Activated naive CD4-positive, alpha-beta T cell treated with anti-CD3 and anti-CD28 coated beads, Interleukin-2, amount 10 ng/mL, durations not matched to agents 7 days and 5 days (primary cell): Measurements from ENCODE around the gene CYSLTR2.
A peak's percentile ranks its signal among the peaks of the same experiment; 100 is the strongest.

Experiments used
- CTCF ChIA-PET: fragments of 350-600 bp; sonication (Branson Sonifier 250); formaldehyde crosslinking; loops from one replicate; lab custom pipeline; 2021; ENCODE audit warnings: antibody characterized with exemption; lab: Charles Lee
- DNase-seq: peaks from one replicate; pipeline ENCODE4 v3.0.0-alpha.2; 2020
- H3K27ac Mint-ChIP-seq: one replicate; pipeline ENCODE4 v1.8.0; 2021; ENCODE audit warnings: mild to moderate bottlenecking, moderate library complexity, mixed read lengths
- H3K27me3 Mint-ChIP-seq: one replicate; pipeline ENCODE4 v1.8.0; 2021; ENCODE audit warnings: mild to moderate bottlenecking, mixed read lengths
- H3K36me3 Mint-ChIP-seq: one replicate; pipeline ENCODE4 v1.8.0; 2021; ENCODE audit warnings: mixed read lengths
- H3K4me1 Mint-ChIP-seq: one replicate; pipeline ENCODE4 v1.8.0; 2021; ENCODE audit warnings: mixed read lengths
- H3K4me3 Mint-ChIP-seq: one replicate; pipeline ENCODE4 v1.8.0; 2021; ENCODE audit warnings: mild to moderate bottlenecking, moderate library complexity, mixed read lengths
- H3K9me3 Mint-ChIP-seq: one replicate; pipeline ENCODE4 v1.8.0; 2021; ENCODE audit warnings: mixed read lengths

The CYSLTR2 gene, protein sequence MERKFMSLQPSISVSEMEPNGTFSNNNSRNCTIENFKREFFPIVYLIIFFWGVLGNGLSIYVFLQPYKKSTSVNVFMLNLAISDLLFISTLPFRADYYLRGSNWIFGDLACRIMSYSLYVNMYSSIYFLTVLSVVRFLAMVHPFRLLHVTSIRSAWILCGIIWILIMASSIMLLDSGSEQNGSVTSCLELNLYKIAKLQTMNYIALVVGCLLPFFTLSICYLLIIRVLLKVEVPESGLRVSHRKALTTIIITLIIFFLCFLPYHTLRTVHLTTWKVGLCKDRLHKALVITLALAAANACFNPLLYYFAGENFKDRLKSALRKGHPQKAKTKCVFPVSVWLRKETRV

DNA sequence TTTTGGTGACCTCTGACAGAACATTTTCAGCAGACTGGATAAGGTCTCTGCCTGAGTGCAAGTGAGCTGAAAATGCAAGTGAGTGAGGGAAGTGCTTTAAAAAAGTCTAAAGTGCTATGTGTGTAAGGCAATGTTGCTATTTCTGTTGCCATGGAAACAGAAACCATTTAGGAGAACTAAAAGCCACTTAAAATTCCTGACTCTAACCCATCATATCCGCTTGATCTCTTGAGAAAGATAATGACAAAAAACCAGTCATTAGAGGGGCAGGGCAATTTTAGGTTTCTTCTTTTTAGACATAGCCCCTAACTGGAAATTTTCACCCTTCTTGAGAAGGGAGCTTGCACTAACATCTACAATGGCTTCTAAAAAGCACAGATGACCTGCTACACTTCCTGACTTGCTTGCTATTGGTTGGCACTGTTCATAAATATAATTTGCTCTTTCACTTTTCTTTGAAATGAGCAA, at the start of gene CYSLTR2:
Gene CYSLTR2 (plus strand): TSS at position 458 of the 468 bp plus-strand sequence. CDS start 52,889 bp downstream, outside the sequence.
- Mint-ChIP-seq H3K4me1 (peaks cover 39% of the 10 kb centered on the region), H3K27me3 (no peaks in the 10 kb centered on the region), H3K9me3 (no peaks in the 10 kb centered on the region), H3K27ac (peak within 1 kb of the TSS; percentile 89), H3K36me3 (no peaks in the 10 kb centered on the region), H3K4me3 (peak within 1 kb of the TSS; percentile 75)
- CTCF ChIA-PET = no interaction called here
- peak; percentile 43 for DNase-seq

DNA sequence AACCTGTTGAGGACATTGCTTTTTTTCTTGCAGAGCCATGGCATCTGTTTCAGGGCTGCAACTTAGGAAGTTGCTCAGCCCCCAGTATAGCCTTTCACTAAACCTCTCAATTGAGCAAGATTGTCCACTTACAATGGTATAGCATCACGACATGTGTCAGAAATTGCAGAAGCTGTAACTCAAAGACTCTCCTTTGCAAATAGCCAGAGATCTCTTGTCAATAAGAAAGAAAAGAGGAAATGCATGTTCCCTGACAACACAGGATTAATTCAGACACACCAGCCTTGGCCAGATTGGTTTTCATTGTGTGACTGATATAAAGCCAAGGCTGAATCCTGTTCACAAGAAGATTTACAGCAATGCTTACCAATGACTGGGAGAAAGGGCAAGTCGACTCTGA, 38.7 kb upstream of the CYSLTR2 start:
- no peak overlapping the region for H3K4me3 Mint-ChIP-seq

DNA sequence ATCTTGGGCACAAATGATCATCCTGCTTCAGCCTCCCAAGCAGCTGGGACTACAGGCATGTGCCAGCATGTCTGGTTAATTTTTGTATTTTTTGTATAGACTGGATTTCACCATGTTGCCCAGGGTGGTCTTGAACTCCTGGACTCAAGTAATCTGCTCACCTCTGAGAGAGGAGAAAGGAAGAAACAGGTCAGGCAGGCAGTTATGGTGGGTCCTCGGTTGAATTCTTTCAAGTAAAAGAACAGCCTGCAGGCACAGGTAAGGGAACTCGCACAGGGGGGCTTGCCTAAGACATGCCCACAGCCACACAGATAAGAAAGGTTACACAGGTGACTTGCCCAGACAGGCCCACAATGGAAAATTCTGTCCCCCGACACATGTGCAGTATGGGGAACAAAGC, 34.8 kb upstream of the CYSLTR2 start:
- DNase-seq = no peak
- H3K4me1 Mint-ChIP-seq = no peaks in the 10 kb centered on the region
- no peaks in the 10 kb centered on the region for H3K27me3 Mint-ChIP-seq
- H3K9me3 Mint-ChIP-seq = peaks cover 26% of the 10 kb centered on the region
- peaks cover 4% of the 10 kb centered on the region for H3K36me3 Mint-ChIP-seq
- CTCF ChIA-PET = no interaction called here
- no peak overlapping the region for H3K27ac Mint-ChIP-seq
- H3K4me3 Mint-ChIP-seq = no peak overlapping the region

More for the DNA sequence above, 38.7 kb upstream of the CYSLTR2 start:
- Mint-ChIP-seq H3K27me3 (peaks cover 5% of the 10 kb centered on the region), H3K27ac (no peak overlapping the region), H3K4me1 (no peaks in the 10 kb centered on the region), H3K9me3 (peaks cover 8% of the 10 kb centered on the region), H3K36me3 (no peaks in the 10 kb centered on the region)
- no peak for DNase-seq
- CTCF ChIA-PET = no interaction called here

DNA sequence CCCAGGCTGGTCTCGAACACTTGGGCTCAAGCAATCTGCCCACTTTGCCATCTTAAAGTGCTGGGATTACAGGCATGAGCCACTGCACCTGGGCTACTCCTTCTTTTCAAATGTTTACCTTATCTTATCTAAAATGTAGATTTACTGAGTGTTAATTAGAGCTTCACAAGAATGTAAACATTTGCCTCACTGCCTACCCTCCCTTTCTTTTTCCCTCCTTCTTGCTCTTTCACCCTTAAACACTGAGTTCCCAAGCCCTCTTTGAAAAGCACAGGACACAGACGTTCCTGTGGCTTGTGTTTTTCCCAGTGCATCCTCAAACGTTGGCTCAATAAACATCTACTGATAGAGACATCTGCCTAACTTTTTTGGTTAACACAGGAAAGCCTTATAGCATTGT, 32.7 kb upstream of the CYSLTR2 start:
- H3K4me3 Mint-ChIP-seq = no peak overlapping the region
- DNase-seq = no peak
- peaks cover 4% of the 10 kb centered on the region for H3K36me3 Mint-ChIP-seq
- H3K27me3 Mint-ChIP-seq = no peaks in the 10 kb centered on the region
- H3K4me1 Mint-ChIP-seq = no peaks in the 10 kb centered on the region
- no peak overlapping the region for H3K27ac Mint-ChIP-seq
- CTCF ChIA-PET = no interaction called here
- H3K9me3 Mint-ChIP-seq = peaks cover 25% of the 10 kb centered on the region

DNA sequence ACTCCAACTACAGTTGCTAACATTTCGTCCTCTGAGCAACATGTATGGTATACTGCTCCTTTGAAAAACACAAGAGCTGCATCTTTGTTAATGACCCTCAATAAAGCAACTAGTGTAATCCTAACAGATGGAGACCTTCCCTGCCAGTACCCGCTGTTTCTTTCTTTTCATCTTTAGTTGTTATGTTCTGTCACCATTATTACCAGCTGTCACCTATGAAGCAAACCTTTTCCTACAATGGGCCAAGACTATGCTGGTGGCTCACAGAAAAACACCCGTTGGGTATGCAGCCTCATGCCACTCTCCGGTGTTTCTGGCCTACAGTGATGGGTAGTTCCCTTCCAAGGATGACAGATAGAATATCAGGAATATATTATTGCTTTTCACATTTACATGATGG, 29.7 kb upstream of the CYSLTR2 start:
- DNase-seq = no peak
- Mint-ChIP-seq H3K4me3 (no peak overlapping the region), H3K4me1 (no peaks in the 10 kb centered on the region), H3K36me3 (peaks cover 4% of the 10 kb centered on the region), H3K27me3 (no peaks in the 10 kb centered on the region), H3K27ac (no peak overlapping the region), H3K9me3 (peaks cover 23% of the 10 kb centered on the region)
- CTCF ChIA-PET = no interaction called here

DNA sequence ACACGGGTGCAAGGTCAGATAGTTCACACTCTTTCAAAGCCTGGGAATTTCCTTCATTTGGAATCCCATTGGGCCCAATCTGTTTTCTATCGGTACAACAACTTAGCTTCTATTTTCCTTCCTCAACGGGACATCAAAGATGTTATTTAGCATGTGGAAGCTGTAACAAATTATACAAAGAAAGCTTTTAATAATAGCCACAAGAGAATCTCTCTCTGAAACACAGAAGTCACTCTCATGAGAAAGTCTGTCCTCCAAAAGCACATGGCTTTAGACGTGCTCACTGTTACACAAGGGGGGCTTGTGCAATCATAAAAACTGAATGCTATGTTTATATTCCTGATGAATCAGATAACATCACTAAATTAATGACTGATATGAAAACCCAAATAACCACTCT, 28.9 kb upstream of the CYSLTR2 start:
- no peaks in the 10 kb centered on the region for H3K4me1 Mint-ChIP-seq
- no peak overlapping the region for H3K4me3 Mint-ChIP-seq
- H3K27ac Mint-ChIP-seq = no peak overlapping the region
- CTCF ChIA-PET = no interaction called here
- peaks cover 4% of the 10 kb centered on the region for H3K36me3 Mint-ChIP-seq
- peaks cover 20% of the 10 kb centered on the region for H3K9me3 Mint-ChIP-seq
- H3K27me3 Mint-ChIP-seq = no peaks in the 10 kb centered on the region
- no peak for DNase-seq

DNA sequence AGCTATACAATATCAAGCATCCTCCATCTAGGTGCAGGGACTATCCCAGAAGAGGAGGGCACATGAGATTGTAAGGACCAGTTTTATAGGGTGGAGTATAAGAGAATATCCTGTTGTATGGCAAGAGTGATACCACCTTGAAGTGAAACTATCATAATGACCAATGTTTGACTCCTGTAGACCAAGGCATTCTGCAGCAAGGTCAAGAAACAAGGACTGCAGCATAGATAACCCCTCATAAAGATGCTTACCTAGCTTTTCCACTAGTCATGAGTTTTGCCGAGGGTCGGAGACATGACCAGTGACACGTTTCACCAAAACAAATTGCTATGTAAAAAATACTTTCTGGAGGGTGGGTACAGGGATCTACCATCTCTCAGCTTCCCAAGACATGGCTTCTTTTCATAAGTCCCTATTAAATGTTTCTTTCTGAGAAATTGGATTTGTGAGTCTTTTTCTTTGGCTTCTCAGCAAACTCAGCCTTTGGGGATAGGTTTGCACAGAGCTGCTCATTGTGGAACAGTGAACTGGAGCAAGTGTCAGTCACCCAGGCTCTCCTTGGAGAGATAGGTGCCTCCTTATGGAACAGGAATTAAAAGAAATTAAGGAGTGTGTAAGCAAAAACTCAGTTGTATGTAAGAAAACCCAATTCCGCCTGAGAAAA, 28.2 kb upstream of the CYSLTR2 start:
- Mint-ChIP-seq H3K27ac (no peak overlapping the region), H3K4me1 (no peaks in the 10 kb centered on the region), H3K27me3 (no peaks in the 10 kb centered on the region), H3K36me3 (peaks cover 4% of the 10 kb centered on the region), H3K4me3 (no peak overlapping the region), H3K9me3 (peaks cover 13% of the 10 kb centered on the region)
- DNase-seq = no peak
- CTCF ChIA-PET = no interaction called here

DNA sequence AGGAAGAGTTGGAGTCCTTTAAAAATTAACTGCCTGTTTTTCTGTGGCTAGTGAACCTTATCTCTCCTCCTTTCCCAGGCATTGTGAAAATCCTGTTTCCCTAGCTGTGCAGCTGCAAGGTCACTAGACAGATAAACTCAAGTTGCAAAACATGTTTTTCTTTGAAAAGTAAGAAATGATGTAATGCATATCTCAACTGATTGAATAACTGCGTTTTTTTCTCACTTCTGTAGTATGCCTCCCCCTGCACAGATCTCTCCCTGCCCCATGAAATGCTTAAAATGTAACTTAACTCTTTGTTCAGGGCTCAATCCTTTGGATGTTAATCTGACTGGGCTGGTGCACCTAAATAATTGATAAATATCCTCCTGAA, 27.7 kb upstream of the CYSLTR2 start:
- CTCF ChIA-PET = no interaction called here
- no peaks in the 10 kb centered on the region for H3K27me3 Mint-ChIP-seq
- no peak overlapping the region for H3K4me3 Mint-ChIP-seq
- peaks cover 4% of the 10 kb centered on the region for H3K36me3 Mint-ChIP-seq
- no peak for DNase-seq
- peaks cover 10% of the 10 kb centered on the region for H3K9me3 Mint-ChIP-seq
- no peak overlapping the region for H3K27ac Mint-ChIP-seq
- no peaks in the 10 kb centered on the region for H3K4me1 Mint-ChIP-seq

DNA sequence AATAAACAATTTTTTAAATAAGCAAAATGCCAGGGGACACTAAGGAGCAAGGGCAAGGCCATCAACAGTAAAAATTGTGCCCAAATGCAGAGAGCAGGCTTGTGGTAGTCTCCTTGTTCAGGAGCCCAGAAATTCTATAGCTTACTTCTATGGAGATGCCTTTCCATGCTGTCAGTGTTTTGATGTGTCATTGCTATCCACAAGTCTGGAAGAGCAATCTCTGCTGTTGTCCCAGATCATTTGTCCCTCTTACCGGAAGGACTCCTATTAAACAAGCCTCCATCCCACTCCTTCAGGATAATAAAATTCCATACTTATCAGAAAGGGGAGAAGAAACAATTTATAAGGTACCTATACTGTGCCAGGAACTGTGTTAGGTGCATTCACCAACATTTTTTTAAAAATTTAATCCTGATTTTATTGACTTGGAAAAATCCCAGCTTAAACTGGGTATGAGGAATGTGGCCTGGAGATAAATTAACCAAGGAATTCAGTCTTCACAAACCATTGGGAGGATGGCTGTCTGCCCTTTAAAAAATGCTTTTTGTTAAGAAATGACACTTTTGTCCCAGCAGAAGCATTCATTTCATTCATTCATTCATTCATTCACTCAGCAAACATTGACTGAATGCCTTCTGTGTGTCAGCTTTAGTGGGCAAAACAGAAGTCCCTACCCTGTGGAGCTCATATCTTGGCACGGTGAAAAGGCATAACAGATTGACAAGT, 26.8 kb upstream of the CYSLTR2 start:
- Mint-ChIP-seq H3K9me3 (peaks cover 2% of the 10 kb centered on the region), H3K4me3 (no peak overlapping the region), H3K4me1 (no peaks in the 10 kb centered on the region), H3K27ac (no peak overlapping the region), H3K27me3 (no peaks in the 10 kb centered on the region), H3K36me3 (no peaks in the 10 kb centered on the region)
- DNase-seq = no peak
- CTCF ChIA-PET = no interaction called here

DNA sequence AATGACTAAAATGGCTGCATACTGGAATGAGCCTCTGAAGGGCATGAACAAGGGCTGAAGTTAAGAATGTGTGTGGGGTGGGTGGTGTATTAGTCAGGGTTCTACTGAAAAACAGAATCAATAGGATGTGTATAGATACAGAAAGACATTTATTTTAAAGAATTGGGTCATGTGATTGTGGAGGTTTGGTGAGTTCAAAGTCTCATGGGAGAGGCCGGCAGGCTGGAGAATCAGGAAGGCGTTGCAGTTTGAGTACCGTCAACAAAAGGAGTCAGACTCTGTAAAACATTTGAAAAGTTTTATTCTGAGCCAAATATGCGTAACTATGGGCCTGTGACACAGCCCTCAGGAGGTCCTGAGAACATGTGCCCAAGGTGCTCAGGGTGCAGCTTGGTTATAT, 24.5 kb upstream of the CYSLTR2 start:
- CTCF ChIA-PET = no interaction called here

DNA sequence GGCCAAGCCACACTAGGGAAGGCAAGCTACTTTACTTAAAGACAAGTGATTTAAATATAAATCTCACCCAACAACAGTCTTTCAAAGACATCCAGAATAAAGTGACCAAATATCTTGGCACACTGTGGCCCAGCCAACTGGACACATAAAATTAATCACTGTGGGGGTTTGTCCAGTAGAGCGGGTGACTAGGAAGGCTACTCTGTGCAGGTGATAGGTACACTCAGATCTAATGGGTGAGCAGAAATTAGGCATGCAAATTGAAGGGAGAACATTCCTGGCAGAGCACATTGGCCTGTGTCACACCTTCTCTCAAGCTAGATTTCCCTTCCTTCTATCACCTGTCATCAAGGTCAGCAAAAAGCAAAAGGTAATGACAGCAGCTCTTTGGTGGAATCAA, 23.4 kb upstream of the CYSLTR2 start:
- no peak overlapping the region for H3K27ac Mint-ChIP-seq
- peaks cover 9% of the 10 kb centered on the region for H3K9me3 Mint-ChIP-seq
- H3K27me3 Mint-ChIP-seq = no peaks in the 10 kb centered on the region
- CTCF ChIA-PET = no interaction called here
- H3K4me1 Mint-ChIP-seq = peaks cover 11% of the 10 kb centered on the region
- H3K36me3 Mint-ChIP-seq = peaks cover 1% of the 10 kb centered on the region
- no peak overlapping the region for H3K4me3 Mint-ChIP-seq
- no peak for DNase-seq

More for the DNA sequence above, 24.5 kb upstream of the CYSLTR2 start:
- no peaks in the 10 kb centered on the region for H3K36me3 Mint-ChIP-seq
- H3K9me3 Mint-ChIP-seq = peaks cover under 1% of the 10 kb centered on the region
- no peak overlapping the region for H3K4me3 Mint-ChIP-seq
- H3K27ac Mint-ChIP-seq = no peak overlapping the region
- H3K4me1 Mint-ChIP-seq = peaks cover 6% of the 10 kb centered on the region
- no peaks in the 10 kb centered on the region for H3K27me3 Mint-ChIP-seq
- DNase-seq = no peak

DNA sequence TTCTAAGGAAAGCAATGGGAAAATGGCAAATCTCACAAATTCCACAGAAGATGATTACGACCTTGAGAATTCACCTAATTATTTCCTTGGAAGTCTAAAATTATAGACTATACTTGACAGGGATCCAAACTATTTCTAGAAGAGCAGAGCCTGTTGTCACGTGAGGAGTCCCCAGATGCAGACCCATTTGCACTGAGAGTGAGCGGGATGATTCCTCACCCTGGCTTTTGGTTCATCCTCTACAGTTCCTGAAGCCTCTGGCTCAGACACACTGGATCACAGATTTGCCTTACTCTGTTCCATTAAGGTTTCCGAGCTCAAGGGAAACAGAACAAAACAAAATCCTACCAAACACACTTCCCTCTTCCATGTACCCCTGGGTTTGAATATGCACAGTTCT, 23.0 kb upstream of the CYSLTR2 start:
- CTCF ChIA-PET = no interaction called here
- Mint-ChIP-seq H3K36me3 (peaks cover 1% of the 10 kb centered on the region), H3K4me3 (no peak overlapping the region), H3K27ac (no peak overlapping the region), H3K9me3 (peaks cover 9% of the 10 kb centered on the region), H3K4me1 (peaks cover 11% of the 10 kb centered on the region), H3K27me3 (no peaks in the 10 kb centered on the region)
- DNase-seq = no peak

DNA sequence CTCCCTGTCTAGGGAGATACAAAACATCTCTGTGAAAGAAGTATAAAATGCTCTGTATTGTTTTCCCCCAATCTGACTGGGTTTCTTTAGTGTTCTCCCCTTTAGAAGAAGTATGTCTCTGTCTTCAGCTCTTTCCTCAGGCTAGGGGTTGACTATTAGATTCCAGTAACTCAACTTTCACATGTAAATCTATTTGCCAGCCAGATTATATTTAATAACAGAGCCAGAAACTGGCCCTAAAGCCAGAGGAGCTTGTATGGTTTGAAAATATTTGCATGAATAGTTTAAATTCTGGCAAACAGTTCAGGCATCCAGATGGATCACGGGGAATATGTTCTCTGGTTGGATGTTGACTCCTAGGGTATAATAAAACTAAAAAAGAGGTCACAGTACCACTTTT, 22.3 kb upstream of the CYSLTR2 start:
- CTCF ChIA-PET = interaction anchor here (0.6 to 1.1 kb wide), 2 partner anchors 101 to 443 kb away, joined by 3 to 4 read pairs; no protein-coding TSS in a partner anchor
- Mint-ChIP-seq H3K27me3 (no peaks in the 10 kb centered on the region), H3K36me3 (peaks cover 1% of the 10 kb centered on the region), H3K4me3 (no peak overlapping the region), H3K4me1 (peaks cover 11% of the 10 kb centered on the region), H3K9me3 (peaks cover 14% of the 10 kb centered on the region), H3K27ac (no peak overlapping the region)
- no peak for DNase-seq

DNA sequence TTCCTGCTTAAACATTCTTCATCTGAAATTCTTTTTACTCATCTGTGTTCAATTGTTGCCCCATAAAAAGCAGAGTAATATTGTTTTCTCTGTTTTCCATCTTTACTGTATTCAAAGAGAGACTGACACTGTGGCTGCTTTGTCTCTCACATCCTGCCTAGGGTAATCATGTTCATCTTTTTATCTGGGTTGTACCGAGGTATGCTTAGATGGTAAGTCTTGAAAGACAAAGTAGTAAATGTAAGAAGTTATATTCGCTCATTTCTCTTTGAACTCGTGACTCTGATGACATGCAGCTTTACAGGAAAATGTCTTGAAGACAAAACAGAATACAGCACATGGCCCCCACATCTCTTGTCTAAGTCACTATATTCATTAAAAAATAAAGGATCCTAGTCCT, 20.0 kb upstream of the CYSLTR2 start:
- Mint-ChIP-seq H3K36me3 (peaks cover 1% of the 10 kb centered on the region), H3K4me1 (peaks cover 11% of the 10 kb centered on the region), H3K27me3 (peaks cover 3% of the 10 kb centered on the region), H3K4me3 (no peak overlapping the region), H3K9me3 (peaks cover 20% of the 10 kb centered on the region), H3K27ac (no peak overlapping the region)
- CTCF ChIA-PET = interaction anchor here (1.7 kb wide), 1 partner anchor 135 kb away, joined by 5 read pairs; no protein-coding TSS in a partner anchor
- DNase-seq = no peak
